Brain microvascular endothelial cell (primary cell): ENCODE measurements around the gene TESK2.

Source experiments
- DNase-seq: peaks from one replicate; pipeline ENCODE4 v3.0.0-alpha.2; 2020
- H3K27ac ChIP-seq: fragments of 250-450 bp; sonication (Bioruptor Pico); 2 replicates; pipeline ENCODE4 v1.5.1; 2020; ENCODE audit warnings: mild to moderate bottlenecking, moderate library complexity
- H3K27me3 ChIP-seq: fragments of 250-450 bp; sonication (Bioruptor Pico); replicated peaks from 2 replicates; pipeline ENCODE4 v1.5.1; 2020; ENCODE audit warnings: mild to moderate bottlenecking
- H3K36me3 ChIP-seq: fragments of 250-450 bp; sonication (Bioruptor Pico); replicated peaks from 2 replicates; pipeline ENCODE4 v1.5.1; 2020; ENCODE audit warnings: mild to moderate bottlenecking
- H3K4me3 ChIP-seq: 2 replicates; pipeline ENCODE4 v1.5.1; 2011; ENCODE audit warnings: low read depth, mild to moderate bottlenecking, control low read depth, low read length, moderate library complexity
- in situ Hi-C: cut with HindIII; loops from 2 replicates; pipeline ENCODE4 v1.10.0; 2017; ENCODE audit warnings: low sequenced_read_pairs, low pct_ligation_motif_present
- TF ChIP-seq, protein P1 (sequence below): IDR thresholded peaks from 2 replicates; pipeline ENCODE4 v1.5.1; 2011; ENCODE audit warnings: low read depth, mild to moderate bottlenecking, moderate library complexity, low read length, control low read depth, inconsistent platforms; ENCODE audit errors: missing control alignments

Gene TESK2

DNA sequence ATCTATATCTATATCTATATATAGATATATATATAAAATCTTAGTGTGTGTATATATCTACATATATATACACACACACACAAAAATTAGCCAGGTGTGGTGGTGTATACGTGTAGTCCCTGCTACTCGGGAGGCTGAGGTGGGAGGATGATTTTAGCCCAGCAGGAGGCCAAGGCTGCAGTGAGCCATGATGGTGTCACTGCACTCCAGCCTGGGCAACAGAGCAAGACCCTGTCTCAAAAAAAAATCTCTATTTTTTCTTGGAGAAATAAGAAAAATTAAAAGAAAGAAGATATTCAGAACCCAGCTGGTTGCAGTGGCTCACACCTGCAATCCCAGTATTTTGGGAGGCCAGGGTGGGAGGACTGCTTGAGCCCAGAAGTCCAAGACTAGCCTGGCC is 85.3 kb downstream of the TESK2 start:
- in situ Hi-C loops: no loop called here

DNA sequence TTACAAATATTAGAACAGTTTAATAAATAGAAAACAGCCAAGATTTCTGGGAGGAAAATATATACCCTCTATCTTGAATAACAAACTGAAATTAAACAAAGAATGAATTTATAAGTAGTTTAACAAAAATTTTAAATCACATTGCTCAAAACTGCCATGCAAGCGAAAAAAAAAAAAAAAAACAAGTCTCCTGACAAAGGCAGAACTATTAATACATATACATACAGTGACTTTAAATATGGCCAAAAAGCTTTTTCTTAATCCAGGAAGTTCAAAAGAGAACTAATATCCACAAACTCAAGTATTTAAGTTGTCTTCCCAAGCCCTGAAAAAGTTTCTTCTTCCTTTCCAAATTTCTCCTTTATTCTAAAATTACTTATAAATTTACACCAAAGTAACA is 87.2 kb downstream of the TESK2 start:
- in situ Hi-C loops: no loop called here
- H3K27ac ChIP-seq: no peak overlapping the region

More for the DNA sequence above, 85.3 kb downstream of the TESK2 start:
- Histone ChIP-seq H3K27ac (no peak overlapping the region), H3K36me3 (no peaks in the 10 kb centered on the region), H3K27me3 (no peaks in the 10 kb centered on the region), H3K4me3 (no peak overlapping the region)
- TF ChIP-seq, protein P1, sequence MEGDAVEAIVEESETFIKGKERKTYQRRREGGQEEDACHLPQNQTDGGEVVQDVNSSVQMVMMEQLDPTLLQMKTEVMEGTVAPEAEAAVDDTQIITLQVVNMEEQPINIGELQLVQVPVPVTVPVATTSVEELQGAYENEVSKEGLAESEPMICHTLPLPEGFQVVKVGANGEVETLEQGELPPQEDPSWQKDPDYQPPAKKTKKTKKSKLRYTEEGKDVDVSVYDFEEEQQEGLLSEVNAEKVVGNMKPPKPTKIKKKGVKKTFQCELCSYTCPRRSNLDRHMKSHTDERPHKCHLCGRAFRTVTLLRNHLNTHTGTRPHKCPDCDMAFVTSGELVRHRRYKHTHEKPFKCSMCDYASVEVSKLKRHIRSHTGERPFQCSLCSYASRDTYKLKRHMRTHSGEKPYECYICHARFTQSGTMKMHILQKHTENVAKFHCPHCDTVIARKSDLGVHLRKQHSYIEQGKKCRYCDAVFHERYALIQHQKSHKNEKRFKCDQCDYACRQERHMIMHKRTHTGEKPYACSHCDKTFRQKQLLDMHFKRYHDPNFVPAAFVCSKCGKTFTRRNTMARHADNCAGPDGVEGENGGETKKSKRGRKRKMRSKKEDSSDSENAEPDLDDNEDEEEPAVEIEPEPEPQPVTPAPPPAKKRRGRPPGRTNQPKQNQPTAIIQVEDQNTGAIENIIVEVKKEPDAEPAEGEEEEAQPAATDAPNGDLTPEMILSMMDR: no peak
- DNase-seq: no peak

DNA sequence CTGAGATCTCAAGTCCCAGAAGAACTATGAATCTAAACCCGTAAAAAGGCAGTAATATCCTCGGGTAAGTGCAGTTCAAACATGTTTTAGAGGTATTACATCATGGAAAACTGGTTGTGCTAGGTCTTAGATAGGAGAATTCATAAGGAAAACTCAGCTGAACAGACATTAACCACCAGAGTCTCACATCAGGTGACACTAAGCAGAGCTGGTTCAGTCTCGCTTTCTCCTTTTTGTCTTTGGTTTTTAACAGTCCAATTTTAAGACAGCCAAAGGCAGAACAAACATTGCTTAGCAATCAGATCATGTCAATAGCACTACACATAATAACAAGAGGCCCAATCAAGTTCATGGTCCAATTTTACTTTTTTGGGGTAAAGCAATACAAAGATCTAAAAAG is 87.7 kb downstream of the TESK2 start:
- Histone ChIP-seq H3K27me3 (no peaks in the 10 kb centered on the region), H3K4me3 (no peak overlapping the region), H3K27ac (no peak overlapping the region), H3K36me3 (no peaks in the 10 kb centered on the region)
- TF ChIP-seq, protein P1: no peak
- in situ Hi-C loops: no loop called here
- no peak for DNase-seq

More for the DNA sequence above, 87.2 kb downstream of the TESK2 start:
- H3K27me3 ChIP-seq: no peaks in the 10 kb centered on the region
- TF ChIP-seq, protein P1: no peak
- no peak for DNase-seq
- no peaks in the 10 kb centered on the region for H3K36me3 ChIP-seq
- no peak overlapping the region for H3K4me3 ChIP-seq

DNA sequence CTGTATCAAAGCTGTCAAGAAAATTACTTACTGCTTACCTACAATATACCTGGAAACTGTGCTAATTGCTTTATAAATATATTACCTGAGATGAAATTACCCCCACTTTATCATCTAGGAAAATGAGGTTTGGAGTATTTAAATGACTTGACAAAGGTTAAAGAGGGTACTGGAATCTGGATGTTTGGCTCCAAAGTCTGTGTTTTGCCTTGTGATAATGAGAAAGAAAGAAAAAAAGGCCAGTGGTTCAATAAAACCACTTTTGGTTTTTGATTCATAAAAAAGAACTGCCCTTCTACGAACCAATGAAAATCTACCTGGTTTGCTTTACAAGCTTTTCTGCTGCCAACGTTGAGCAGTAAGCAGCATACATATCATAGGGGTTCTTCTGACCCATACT is 89.4 kb downstream of the TESK2 start:
- no peak for DNase-seq
- Histone ChIP-seq H3K4me3 (no peak overlapping the region), H3K27ac (no peak overlapping the region), H3K36me3 (no peaks in the 10 kb centered on the region), H3K27me3 (no peaks in the 10 kb centered on the region)
- in situ Hi-C loops: no loop called here
- TF ChIP-seq, protein P1: no peak

DNA sequence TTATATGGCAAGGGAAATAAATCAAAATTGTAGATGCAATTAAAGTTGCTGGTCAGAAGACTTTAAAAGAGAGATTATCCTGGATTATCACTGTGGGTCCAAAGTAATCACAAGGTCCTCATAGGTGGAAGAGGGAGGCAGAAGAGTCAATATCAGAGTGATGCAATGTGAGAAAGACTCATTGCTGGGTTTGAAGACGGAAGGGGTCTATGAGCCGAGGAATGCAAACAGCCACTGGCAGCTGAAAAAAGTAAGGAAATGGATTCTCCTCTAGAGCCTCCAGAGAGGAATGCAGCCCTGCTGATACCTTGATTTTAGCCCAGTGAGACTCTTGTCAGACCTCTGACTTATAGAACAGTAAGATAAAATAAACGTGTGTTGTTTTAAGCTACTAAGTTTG is 90.9 kb downstream of the TESK2 start:
- TF ChIP-seq, protein P1: no peak
- H3K36me3 ChIP-seq: no peaks in the 10 kb centered on the region
- no peak for DNase-seq
- no peak overlapping the region for H3K27ac ChIP-seq
- no peaks in the 10 kb centered on the region for H3K27me3 ChIP-seq
- in situ Hi-C loops: no loop called here
- H3K4me3 ChIP-seq: no peak overlapping the region

DNA sequence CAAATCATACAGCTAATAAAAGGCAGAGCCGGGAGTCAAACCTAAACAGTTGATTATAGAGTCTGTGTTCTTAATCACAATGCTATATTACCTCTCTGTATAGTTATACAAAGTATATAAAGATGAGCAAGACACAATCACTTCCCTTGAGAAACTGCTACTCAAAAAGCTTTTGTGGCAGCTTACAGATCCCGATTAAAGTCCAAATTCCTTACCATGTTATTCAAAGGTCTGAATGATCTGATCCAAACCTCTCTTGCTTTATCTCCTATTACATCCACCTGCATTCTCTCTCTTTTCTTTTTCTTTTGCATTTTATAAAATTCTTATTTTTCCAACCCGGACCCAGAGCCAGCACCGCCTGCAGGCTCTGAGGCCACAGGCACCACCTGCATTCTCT is 93.7 kb downstream of the TESK2 start:
- TF ChIP-seq, protein P1: no peak
- in situ Hi-C loops: no loop called here
- no peak for DNase-seq
- H3K4me3 ChIP-seq: no peak overlapping the region
- no peaks in the 10 kb centered on the region for H3K27me3 ChIP-seq
- no peak overlapping the region for H3K27ac ChIP-seq
- no peaks in the 10 kb centered on the region for H3K36me3 ChIP-seq
